HG03139 (cell line): ENCODE data around the gene TCP1.
"Not testable (repeated sequence)": the region's sequence is repeated elsewhere in the genome, so short reads cannot be mapped to it uniquely, and the experiment has no call there.

Experiments
- ATAC-seq: cut with Tn5 transposase; IDR thresholded peaks from one replicate; pipeline ENCODE4 v1.9.1; 2021; ENCODE audit not compliant: unreplicated experiment

TCP1 gene

DNA sequence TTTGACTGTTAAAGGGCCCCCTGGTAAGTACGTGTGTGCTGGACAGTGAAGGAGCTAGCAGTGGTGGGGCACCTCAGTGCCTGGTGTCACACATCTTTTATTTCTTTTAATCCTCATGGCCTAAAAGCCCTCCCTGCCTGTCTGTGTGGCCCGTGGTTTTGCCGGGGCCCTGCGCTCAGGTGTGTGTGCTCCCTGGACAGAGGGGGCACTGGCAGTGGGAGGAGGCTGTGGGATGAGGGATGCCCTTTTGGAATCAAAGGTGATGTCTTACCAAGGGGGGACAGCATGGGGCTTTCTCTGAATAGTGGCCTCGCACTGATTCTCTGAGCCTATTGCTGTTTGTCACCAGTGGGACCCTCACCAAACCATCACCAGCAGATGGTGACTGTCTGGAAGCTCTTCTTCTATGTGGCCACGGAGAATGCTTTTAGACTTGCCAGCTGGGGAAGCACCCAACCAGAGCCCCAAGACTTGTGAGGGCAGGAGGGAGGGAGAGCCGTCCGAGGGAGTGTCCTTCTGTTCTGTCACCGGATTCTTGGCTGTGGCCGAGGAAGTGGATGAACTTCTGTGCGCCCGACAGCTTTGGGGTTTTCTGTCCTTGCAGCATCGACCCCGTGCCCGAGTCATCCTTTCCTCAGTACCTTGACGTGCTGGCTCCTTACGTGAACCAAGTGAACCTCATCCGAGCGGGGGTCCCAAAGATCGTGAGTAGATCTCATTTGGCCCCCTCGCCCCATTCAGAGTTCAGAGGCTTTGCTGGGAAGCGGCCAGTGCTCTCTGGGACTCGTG lies 28.7 kb upstream of the TCP1 start:
- ATAC-seq = no peak

DNA sequence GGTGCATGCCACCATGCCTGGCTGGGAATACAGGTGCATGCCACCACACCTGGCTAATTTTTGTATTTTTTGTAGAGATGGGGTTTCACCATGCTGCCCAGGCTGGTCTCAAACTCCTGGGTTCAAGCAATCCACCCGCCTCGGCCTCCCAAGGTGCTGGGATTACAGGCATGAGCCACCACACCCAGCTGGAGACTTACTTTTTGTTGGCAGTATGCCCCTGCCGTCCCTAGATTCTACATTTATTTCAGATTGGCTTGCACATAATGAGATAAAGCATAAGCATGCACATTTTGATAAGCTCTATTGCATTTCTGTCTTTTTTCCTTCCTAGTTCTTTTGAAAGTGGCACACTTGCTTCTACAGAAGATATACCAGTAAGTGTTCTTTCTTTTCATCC lies 27.4 kb upstream of the TCP1 start:
- not testable (repeated sequence) for ATAC-seq

- ATAC-seq = no peak
Observed at GRCh38 chr6:159815410-159815809, 26.0 kb upstream of the TCP1 start.

- no peak for ATAC-seq
Observed at GRCh38 chr6:159813781-159814180, 24.4 kb upstream of the TCP1 start.

DNA sequence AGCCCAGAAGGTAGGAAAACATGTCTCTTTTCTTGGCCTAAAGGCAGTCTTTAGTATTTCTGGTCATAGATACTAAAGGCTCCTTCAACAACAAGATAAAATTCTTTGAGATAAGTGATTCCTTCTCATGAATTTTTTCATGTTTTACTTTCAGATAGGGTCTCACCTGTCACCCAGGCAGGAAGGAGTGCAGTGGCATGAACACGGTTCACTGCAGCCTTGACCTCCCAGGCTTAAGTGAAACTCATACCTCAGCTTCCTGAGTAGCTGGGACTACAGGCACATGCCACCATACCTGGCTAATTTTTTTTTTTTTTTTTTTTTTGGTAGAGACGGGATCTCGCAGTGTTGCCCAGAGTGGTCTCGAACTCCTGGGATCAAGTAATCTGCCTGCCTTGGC lies 19.7 kb upstream of the TCP1 start:
- ATAC-seq = no peak

DNA sequence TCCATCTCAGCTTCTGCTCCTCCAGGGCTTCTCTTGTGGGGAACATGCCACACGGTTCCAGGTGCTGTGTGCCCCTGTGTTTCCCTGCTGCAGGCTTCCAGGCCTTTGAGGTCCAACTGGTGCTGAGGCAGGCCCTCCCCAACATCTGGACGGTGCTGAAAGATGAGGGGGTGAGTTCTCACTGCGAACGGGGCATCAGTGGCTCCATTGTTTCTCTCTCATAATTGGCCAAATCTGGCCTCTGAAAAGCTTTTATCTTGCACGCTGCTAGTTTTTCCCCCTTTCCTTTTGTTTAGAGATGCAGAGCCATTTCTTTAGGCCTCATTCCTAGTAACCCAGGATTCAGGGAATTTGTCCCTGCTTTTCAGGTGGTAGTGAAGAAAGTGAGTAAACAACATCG lies 19.2 kb upstream of the TCP1 start:
- no peak for ATAC-seq

DNA sequence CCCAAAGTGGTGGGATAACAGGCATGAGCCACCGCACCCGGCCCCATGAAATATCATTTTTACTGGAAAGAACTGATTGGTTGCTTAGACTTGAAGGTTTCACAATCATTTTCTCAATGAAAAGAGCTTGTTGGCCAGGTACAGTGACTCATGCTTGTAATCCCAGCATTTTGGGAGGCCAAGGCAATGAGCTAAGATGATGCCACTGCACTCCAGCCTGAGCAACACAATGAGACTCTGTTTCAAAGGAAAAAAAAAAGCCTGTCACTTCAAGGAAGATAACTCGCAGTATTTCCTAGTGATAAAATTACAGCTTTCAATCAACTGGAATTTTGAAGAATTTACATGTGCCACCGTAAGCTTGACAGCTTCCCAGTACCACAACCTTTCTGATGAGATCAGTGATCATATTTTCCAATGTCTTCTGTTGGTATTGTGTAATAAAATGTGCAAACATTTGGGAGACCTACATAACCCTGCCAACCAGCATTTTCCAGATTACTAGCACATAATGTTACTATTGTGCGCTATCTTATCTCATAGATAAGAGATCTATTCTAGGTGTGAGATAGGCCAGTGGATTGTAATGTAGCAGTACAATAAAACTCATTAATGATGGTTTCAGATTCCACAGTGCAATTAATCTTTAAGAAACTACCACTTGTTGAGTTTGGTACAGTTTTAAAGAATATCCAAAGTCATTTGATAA lies 17.9 kb upstream of the TCP1 start:
- ATAC-seq = no peak

GRCh38 chr6:159806021-159806458 lies 16.6 kb upstream of the TCP1 start:
- no peak for ATAC-seq

- no peak for ATAC-seq
Observed at GRCh38 chr6:159805440-159806020, 16.1 kb upstream of the TCP1 start.

DNA sequence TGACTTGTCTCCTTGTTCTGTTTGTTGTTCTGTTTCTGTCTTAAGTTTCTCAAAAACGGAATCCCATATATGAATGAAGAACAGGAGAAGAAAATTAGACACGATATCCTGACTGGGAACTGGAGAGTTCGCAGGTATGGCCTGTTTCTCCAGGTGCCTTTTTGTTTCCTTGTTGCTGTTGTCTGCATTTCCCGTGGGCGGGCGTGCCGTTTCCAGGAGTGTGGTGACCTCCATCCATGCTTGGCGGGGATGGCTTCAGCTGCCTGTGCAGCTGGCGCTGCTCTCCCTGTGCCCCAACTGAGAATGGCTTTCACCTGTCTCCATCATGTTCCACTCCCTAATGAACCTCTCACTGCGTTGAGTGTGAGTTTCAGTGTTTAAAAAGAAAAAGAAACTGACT lies 15.1 kb upstream of the TCP1 start:
- ATAC-seq = no peak

GRCh38 chr6:159801935-159802334 lies 12.5 kb upstream of the TCP1 start:
- no peak for ATAC-seq

GRCh38 chr6:159800141-159800865 lies 10.9 kb upstream of the TCP1 start, which contains the start of gene PNLDC1:
TSS of gene PNLDC1 (plus strand) at chr6:159800276. CDS start at chr6:159800308, 32 bp downstream.
- no peak for ATAC-seq

GRCh38 chr6:159797554-159797953 lies 8.2 kb upstream of the TCP1 start:
- no peak for ATAC-seq

- not testable (repeated sequence) for ATAC-seq
Observed at GRCh38 chr6:159794976-159795375, 5.6 kb upstream of the TCP1 start.

DNA sequence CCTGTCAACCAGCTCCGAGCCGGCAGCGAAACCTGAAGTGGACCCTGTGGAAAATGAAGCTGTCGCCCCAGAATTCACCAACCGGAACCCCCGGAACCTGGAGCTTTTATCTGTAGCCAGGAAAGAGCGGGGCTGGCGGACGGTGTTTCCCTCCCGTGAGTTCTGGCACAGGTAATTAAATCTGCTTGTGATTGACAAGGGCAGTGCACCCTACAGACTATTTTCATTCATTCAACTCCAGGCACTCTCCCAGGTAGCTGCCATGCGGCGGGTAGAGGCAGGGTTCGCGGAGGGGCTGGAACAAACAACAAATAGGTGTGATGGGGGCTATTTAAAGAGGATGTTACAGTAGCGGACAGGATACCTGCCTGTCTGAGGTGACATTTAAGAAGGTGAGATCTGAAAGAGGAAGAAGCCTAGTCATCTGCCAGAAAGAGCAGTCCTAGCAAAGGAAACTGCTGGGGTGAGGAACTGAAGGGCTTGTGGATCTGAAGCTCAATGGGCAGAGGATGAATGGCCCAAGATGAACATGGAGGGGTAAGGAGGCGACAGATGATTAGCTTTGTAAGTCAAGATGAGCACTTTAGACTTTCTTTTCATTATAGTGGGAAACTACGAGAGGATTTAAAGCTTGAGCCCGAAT lies 1.7 kb upstream of the TCP1 start:
- ATAC-seq = no peak

- ATAC-seq = peak; percentile 78
Observed at GRCh38 chr6:159790149-159790955, 950 bp upstream of the TCP1 start, which contains the start of gene MRPL18. TSS of gene MRPL18 (plus strand) at chr6:159790467. CDS start at chr6:159790588, 121 bp downstream.

DNA sequence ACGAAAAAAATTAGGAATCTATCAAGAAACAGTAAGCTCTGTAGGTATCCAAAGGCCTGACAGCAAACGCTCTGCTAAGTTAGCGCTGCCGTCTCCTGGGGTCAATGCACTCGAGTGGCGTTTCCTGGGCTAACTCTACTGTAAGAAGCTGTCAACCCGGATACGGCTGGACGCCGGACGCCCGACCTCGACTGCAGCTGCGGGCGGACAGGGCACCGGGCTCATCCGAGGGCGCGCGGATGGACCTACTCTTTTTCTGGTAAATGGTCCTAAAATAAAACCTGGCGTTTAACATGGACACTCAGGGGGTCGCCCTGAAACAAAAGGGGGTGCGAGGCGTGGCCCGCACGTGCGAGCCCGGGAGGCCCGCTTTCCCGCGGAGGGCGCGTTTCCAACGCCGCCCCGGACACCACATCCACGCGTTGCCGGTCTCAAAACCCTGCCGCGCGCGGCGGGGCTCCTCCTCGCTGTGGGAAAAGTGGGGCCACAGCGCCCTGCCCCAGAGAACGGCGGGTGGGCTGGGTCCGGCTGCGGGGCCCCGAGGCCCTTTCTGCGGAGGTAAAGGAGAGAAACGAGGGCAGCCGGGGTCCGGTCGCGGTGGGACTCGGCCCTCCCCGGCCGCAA lies 537 bp downstream of the TCP1 start:
- no peak for ATAC-seq

DNA sequence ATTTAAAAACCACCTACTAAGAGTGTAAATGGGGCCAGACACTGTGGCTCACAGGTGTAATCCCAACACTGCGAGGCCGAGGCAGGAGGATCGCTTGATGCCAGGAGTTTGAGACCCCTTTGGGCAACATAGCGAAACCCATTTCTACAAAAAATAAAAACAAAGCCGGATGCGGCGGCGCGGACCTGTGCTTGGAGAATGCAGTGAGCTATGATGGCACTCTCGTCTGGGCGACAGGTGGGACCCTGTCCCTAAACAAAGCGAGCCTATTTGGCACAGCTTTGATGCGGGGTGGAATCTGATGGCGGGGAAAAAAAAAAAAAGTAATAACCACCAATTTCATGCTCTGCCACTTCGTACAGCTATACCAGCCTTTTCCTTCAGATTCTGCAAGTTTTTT lies 1.1 kb downstream of the TCP1 start:
- no peak for ATAC-seq

DNA sequence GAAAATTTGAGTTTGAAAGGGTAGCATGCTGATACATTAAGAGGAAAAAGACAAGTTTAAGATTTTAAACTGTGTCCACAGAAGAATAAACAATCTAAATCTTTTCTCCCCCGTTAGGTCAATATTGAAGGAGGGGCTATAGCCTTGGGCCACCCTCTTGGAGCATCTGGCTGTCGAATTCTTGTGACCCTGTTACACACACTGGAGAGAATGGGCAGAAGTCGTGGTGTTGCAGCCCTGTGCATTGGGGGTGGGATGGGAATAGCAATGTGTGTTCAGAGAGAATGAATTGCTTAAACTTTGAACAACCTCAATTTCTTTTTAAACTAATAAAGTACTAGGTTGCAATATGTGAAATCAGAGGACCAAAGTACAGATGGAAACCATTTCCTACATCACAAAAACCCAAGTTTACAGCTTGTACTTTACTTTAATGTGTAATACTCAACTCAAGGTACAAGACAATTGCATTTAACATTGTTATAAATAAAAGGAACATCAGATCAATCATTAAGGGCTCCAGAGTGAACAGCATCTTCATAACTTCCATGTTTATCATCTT lies 10.8 kb downstream of the TCP1 start:
- ATAC-seq = no peak
